ENCODE data around the gene IPO8.

- TF ChIP-seq GLIS3 (CRISPR knock-in tag; IDR thresholded peaks at IDR 0.05) = no peak
- no peak for TF ChIP-seq ZFP30 (CRISPR knock-in tag; IDR thresholded peaks at IDR 0.05)
- no peak for TF ChIP-seq PATZ1 (CRISPR knock-in tag; IDR thresholded peaks at IDR 0.05; ENCODE audit: borderline replicate concordance)
- no peak for TF ChIP-seq ZFP3 (CRISPR knock-in tag; IDR thresholded peaks at IDR 0.05)
- no peak for TF ChIP-seq OSR1 (CRISPR knock-in tag; IDR thresholded peaks at IDR 0.05)
- no peak for TF ChIP-seq TCF4 (CRISPR knock-in tag; IDR thresholded peaks at IDR 0.05; ENCODE audit: borderline replicate concordance)
- no peak for TF ChIP-seq ARNTL (CRISPR knock-in tag; IDR thresholded peaks at IDR 0.05; ENCODE audit: borderline replicate concordance, low read depth)
- TF ChIP-seq ZNF8 (CRISPR knock-in tag; IDR thresholded peaks at IDR 0.05) = no peak
- TF ChIP-seq ZNF70 (CRISPR knock-in tag; IDR thresholded peaks at IDR 0.05) = no peak
- TF ChIP-seq SNAI2 (CRISPR knock-in tag; IDR thresholded peaks at IDR 0.05) = no peak
- TF ChIP-seq, protein P1, sequence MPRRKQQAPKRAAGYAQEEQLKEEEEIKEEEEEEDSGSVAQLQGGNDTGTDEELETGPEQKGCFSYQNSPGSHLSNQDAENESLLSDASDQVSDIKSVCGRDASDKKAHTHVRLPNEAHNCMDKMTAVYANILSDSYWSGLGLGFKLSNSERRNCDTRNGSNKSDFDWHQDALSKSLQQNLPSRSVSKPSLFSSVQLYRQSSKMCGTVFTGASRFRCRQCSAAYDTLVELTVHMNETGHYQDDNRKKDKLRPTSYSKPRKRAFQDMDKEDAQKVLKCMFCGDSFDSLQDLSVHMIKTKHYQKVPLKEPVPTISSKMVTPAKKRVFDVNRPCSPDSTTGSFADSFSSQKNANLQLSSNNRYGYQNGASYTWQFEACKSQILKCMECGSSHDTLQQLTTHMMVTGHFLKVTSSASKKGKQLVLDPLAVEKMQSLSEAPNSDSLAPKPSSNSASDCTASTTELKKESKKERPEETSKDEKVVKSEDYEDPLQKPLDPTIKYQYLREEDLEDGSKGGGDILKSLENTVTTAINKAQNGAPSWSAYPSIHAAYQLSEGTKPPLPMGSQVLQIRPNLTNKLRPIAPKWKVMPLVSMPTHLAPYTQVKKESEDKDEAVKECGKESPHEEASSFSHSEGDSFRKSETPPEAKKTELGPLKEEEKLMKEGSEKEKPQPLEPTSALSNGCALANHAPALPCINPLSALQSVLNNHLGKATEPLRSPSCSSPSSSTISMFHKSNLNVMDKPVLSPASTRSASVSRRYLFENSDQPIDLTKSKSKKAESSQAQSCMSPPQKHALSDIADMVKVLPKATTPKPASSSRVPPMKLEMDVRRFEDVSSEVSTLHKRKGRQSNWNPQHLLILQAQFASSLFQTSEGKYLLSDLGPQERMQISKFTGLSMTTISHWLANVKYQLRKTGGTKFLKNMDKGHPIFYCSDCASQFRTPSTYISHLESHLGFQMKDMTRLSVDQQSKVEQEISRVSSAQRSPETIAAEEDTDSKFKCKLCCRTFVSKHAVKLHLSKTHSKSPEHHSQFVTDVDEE (CRISPR knock-in tag; IDR thresholded peaks at IDR 0.05) = no peak
- no peak for TF ChIP-seq PPARA (CRISPR knock-in tag; IDR thresholded peaks at IDR 0.05; ENCODE audit: borderline replicate concordance)
- TF ChIP-seq CSDC2 (CRISPR knock-in tag; IDR thresholded peaks at IDR 0.05) = no peak
These were observed 2.7 kb upstream of the IPO8 start for GRCh38 chr12:30698346-30698745.
